HepG2 (cell line): ENCODE results near the gene SS18L1. TPM values are rescaled to one million over a fixed set of nuclear protein-coding genes. Genes with fewer than 3 reads are reported as not detected.

Experiments
- ADNP ChIP-seq: sonication (generic); formaldehyde crosslinking; IDR thresholded peaks from 2 replicates; pipeline ENCODE4 v1.4.0; 2020; ENCODE audit warnings: missing genetic modification reagents
- BCL3 ChIP-seq: sonication (generic); formaldehyde crosslinking; IDR thresholded peaks from 2 replicates; pipeline ENCODE4 v1.5.1; 2020; ENCODE audit warnings: mild to moderate bottlenecking, missing genetic modification reagents, moderate library complexity
- EHMT2 ChIP-seq: fragments of 200-600 bp; sonication (generic); IDR thresholded peaks from 2 replicates; pipeline ENCODE4 v1.7.0; 2017; ENCODE audit warnings: antibody characterized with exemption, low read depth, low read length, borderline replicate concordance
- ERF ChIP-seq: IDR thresholded peaks from 2 replicates; pipeline ENCODE4 v1.6.1; 2018; ENCODE audit warnings: missing biosample characterization, missing genetic modification reagents
- FOXJ3 ChIP-seq: sonication (generic); formaldehyde crosslinking; IDR thresholded peaks from 2 replicates; pipeline ENCODE4 v1.4.0; 2020; ENCODE audit warnings: missing genetic modification reagents, mild to moderate bottlenecking, borderline replicate concordance
- GABPA ChIP-seq, 2 experiments: IDR thresholded peaks; 2 replicates each; pipeline ENCODE4 v1.6.1; 2011 to 2016; ENCODE audit warnings: low read depth in 2 of 2, low read length in 1 of 2, missing biosample characterization in 1 of 2, missing genetic modification characterization in 1 of 2
- HDAC1 ChIP-seq: sonication (generic); formaldehyde crosslinking; IDR thresholded peaks from 2 replicates; pipeline ENCODE4 v1.5.1; 2020; ENCODE audit warnings: mild to moderate bottlenecking, missing genetic modification reagents
- HINFP ChIP-seq: sonication (generic); formaldehyde crosslinking; IDR thresholded peaks from 2 replicates; pipeline ENCODE4 v1.4.0; 2020; ENCODE audit warnings: low read depth, mild to moderate bottlenecking, missing genetic modification reagents
- HNF4A ChIP-seq: sonication (generic); formaldehyde crosslinking; IDR thresholded peaks from 2 replicates; pipeline ENCODE4 v1.4.0; 2020; ENCODE audit warnings: missing genetic modification reagents
- KLF13 ChIP-seq: sonication (generic); formaldehyde crosslinking; IDR thresholded peaks from 2 replicates; pipeline ENCODE4 v1.4.0; 2020; ENCODE audit warnings: mild to moderate bottlenecking, missing genetic modification reagents
- KLF15 ChIP-seq: sonication (generic); formaldehyde crosslinking; IDR thresholded peaks from 2 replicates; pipeline ENCODE4 v1.8.1; 2023; ENCODE audit warnings: borderline replicate concordance, mild to moderate bottlenecking, inconsistent platforms, missing genetic modification reagents, mixed read lengths
- MAX ChIP-seq: IDR thresholded peaks from 2 replicates; pipeline ENCODE4 v1.6.1; 2012; ENCODE audit warnings: inconsistent platforms
- NCOA5 ChIP-seq: sonication (generic); formaldehyde crosslinking; IDR thresholded peaks from 2 replicates; pipeline ENCODE4 v1.4.0; 2020; ENCODE audit warnings: missing genetic modification reagents
- NR1H2 ChIP-seq: sonication (generic); formaldehyde crosslinking; IDR thresholded peaks from 2 replicates; pipeline ENCODE4 v1.8.1; 2022; ENCODE audit warnings: low read depth, missing genetic modification reagents, borderline replicate concordance
- NRL ChIP-seq: sonication (generic); formaldehyde crosslinking; IDR thresholded peaks from 2 replicates; pipeline ENCODE4 v1.5.0; 2020; ENCODE audit warnings: missing genetic modification reagents, mild to moderate bottlenecking, moderate library complexity, borderline replicate concordance
- PBX2 ChIP-seq: IDR thresholded peaks from 2 replicates; pipeline ENCODE4 v1.6.1; 2016; ENCODE audit warnings: control low read depth
- RARG ChIP-seq: sonication (generic); formaldehyde crosslinking; IDR thresholded peaks from 2 replicates; pipeline ENCODE4 v1.4.0; 2020; ENCODE audit warnings: low read depth, mild to moderate bottlenecking, missing genetic modification reagents
- RELA ChIP-seq: sonication (generic); formaldehyde crosslinking; IDR thresholded peaks from 2 replicates; pipeline ENCODE4 v1.4.0; 2020; ENCODE audit warnings: missing genetic modification reagents
- ZBTB3 ChIP-seq: sonication (generic); formaldehyde crosslinking; IDR thresholded peaks from 2 replicates; pipeline ENCODE4 v1.4.0; 2020; ENCODE audit warnings: low read depth, mild to moderate bottlenecking, moderate library complexity, missing genetic modification reagents, borderline replicate concordance
- ZFP90 ChIP-seq: sonication (generic); formaldehyde crosslinking; IDR thresholded peaks from 2 replicates; pipeline ENCODE4 v1.8.0; 2022; ENCODE audit warnings: missing genetic modification reagents, mild to moderate bottlenecking, inconsistent platforms, borderline replicate concordance
- ZNF205 ChIP-seq: IDR thresholded peaks from 2 replicates; pipeline ENCODE4 v1.6.1; 2018; ENCODE audit warnings: missing biosample characterization, missing genetic modification reagents
- ZNF326 ChIP-seq: sonication (generic); formaldehyde crosslinking; IDR thresholded peaks from 2 replicates; pipeline ENCODE4 v1.4.0; 2020; ENCODE audit warnings: missing genetic modification reagents, borderline replicate concordance
- ZNF615 ChIP-seq: sonication (generic); formaldehyde crosslinking; IDR thresholded peaks from 2 replicates; pipeline ENCODE4 v1.5.0; 2020; ENCODE audit warnings: mild to moderate bottlenecking, missing genetic modification reagents, borderline replicate concordance
- ZNF792 ChIP-seq: IDR thresholded peaks from 2 replicates; pipeline ENCODE4 v1.6.1; 2016
- ZSCAN20 ChIP-seq: sonication (generic); formaldehyde crosslinking; IDR thresholded peaks from 2 replicates; pipeline ENCODE4 v1.4.0; 2020; ENCODE audit warnings: missing genetic modification reagents, mild to moderate bottlenecking, borderline replicate concordance
- polyA plus RNA-seq, 8 experiments: library from polyadenylated mRNA; depleted of rRNA in 3 of 8; stranded (reverse) in 7 of 8; unstranded in 1 of 8; fragments of >200 nt; fragmentation: Illumina TruSeq in 4 of 8; extraction: Trizol in 4 of 8; gene quantifications; 2 replicates each; pipeline versions ENCODE4 v1.2.1 to v1.2.3, GENCODE V29; 2011 to 2016; ENCODE audit warnings: low read depth in 4 of 8, missing spikeins in 1 of 8, mixed read lengths in 1 of 8; ENCODE audit not compliant: insufficient read depth in 1 of 8
- total RNA-seq, 5 experiments: library from RNA; depleted of rRNA; stranded (reverse); fragments of >200 nt; fragmentation: Illumina TruSeq; extraction: Trizol; gene quantifications; 2 replicates each; pipeline ENCODE4 v1.2.3, GENCODE V29; 2016; ENCODE audit warnings: low read depth in 1 of 5

Gene SS18L1
- total and polyA plus RNA-seq, 2 of the 13 experiments (the other 11 are each of a cell fraction or from before 2014, with no cell fraction given), result 17.8 to 27.6 TPM

GRCh38 chr20:62182469-62183425, 39.2 kb downstream of the SS18L1 start, which contains the start of gene MTG2 (continued):
- TF ChIP-seq NRL (CRISPR knock-in tag) (peak; percentile 96), KLF13 (CRISPR knock-in tag) (peak; percentile 99), ZNF615 (CRISPR knock-in tag) (peak; percentile 99), ADNP (CRISPR knock-in tag) (0 out of 2 replicates have a peak, but pooled peaks have one; percentile 45), HINFP (CRISPR knock-in tag) (peak; percentile 96), ZBTB3 (CRISPR knock-in tag) (peak; percentile 54; the same call in 1 of the 2 replicates), HDAC1 (CRISPR knock-in tag) (peak; percentile 99), NCOA5 (peak; percentile 95), ZSCAN20 (CRISPR knock-in tag) (peak; percentile 95; the same call in 1 of the 2 replicates), ZNF205 (CRISPR knock-in tag) (peak; percentile 98), BCL3 (peak; percentile 89), RARG (CRISPR knock-in tag) (peak; percentile 93), ZNF326 (CRISPR knock-in tag) (peak; percentile 94), PBX2 (no peak; the same call in 1 of the 2 replicates), ERF (CRISPR knock-in tag) (peak; percentile 100), MAX (peak; percentile 95), GABPA (IDR thresholded peaks at IDR 0.05; ENCODE audit: low read depth, low read length) (peak; percentile 90), GABPA (CRISPR knock-in tag; IDR thresholded peaks at IDR 0.05; ENCODE audit: low read depth) (peak; percentile 93), RELA (CRISPR knock-in tag) (0 out of 2 replicates have a peak, but pooled peaks have one; percentile 14), EHMT2 (no peak), NR1H2 (peak; percentile 88; the same call in 1 of the 2 replicates), ZFP90 (peak; percentile 99), ZNF792 (peak; percentile 99), FOXJ3 (CRISPR knock-in tag) (peak; percentile 86), HNF4A (CRISPR knock-in tag) (peak; percentile 71), KLF15 (CRISPR knock-in tag) (peak; percentile 93)
